Measurements from ENCODE around the gene PXDN.

GRCh38 chr2:1621501-1621900 lies 122.8 kb downstream of the PXDN start:
- TF ChIP-seq CTCF (conservative IDR thresholded peaks at IDR 0.05) (no peak), ZFX (IDR thresholded peaks at IDR 0.05) (no peak)

Measured in C4-2B (cell line).